LNCAP (cell line): Measurements from ENCODE around the gene MORN1.

Experiments
- CTCF ChIP-seq: fragments of 450-650 bp; IDR thresholded peaks from 2 replicates; pipeline ENCODE4 v1.5.1; 2017; ENCODE audit warnings: mild to moderate bottlenecking

MORN1 gene

GRCh38 chr1:2347896-2348295 lies 43.5 kb downstream of the MORN1 start:
- TF ChIP-seq CTCF: no peak

GRCh38 chr1:2347409-2347785 lies 44.0 kb downstream of the MORN1 start:
- TF ChIP-seq CTCF: no peak

- TF ChIP-seq CTCF: no peak
These were observed 44.5 kb downstream of the MORN1 start for GRCh38 chr1:2346691-2347408.

GRCh38 chr1:2345297-2346075 lies 45.9 kb downstream of the MORN1 start:
- TF ChIP-seq CTCF: no peak

GRCh38 chr1:2344744-2345296 lies 46.5 kb downstream of the MORN1 start:
- no peak for TF ChIP-seq CTCF

- no peak for TF ChIP-seq CTCF
These were observed 47.2 kb downstream of the MORN1 start for GRCh38 chr1:2344121-2344681.

- TF ChIP-seq CTCF: no peak
These were observed 48.1 kb downstream of the MORN1 start for GRCh38 chr1:2343023-2343935.
